ENCODE data around the gene ENPP6.
"Not testable (repeated sequence)": the region's sequence is repeated elsewhere in the genome, so short reads cannot be mapped to it uniquely, and the experiment has no call there.

The ENPP6 gene

DNA sequence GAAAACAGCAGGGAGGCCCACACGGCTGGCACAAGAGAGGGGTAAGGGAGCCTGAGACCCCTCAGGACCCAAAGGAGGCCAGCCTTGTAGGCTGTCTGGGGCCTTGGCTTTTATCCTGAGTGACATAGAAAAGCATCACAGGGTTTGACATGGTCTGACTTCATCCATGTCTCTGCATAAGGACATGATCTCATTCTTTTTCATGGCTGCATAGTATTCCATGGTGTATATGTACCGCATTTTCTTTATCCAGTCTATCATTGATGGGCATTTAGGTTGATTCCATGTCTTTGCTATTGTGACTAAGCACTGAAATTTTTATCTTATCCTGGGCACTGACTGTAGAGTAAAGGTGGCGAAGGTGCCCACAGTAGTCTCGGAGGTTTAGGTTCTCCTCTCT, 166.4 kb downstream of the ENPP6 start:
- not testable (repeated sequence) for DNase-seq

DNA sequence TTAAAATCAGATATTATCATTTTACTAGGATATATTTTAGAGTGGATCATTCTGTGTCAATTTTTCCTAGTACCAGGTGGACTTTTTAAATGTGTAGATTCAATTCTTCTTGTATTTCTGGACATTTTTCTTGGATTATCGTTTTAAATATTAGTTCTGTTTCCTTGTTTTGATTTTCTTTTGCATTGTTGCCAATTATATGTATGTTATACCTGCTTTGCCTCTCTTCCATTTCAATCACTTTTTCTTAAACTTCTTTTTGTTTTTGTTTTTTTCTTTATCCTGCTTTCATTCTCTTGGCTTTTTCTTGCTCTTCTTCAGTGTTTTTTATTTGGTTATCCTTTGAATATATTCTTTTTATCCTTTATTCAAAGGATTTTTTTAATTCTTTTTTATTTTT, 171.5 kb downstream of the ENPP6 start:
- no peak for DNase-seq

- DNase-seq = no peak
These were observed 176.5 kb downstream of the ENPP6 start for GRCh38 chr4:184041156-184041555.

DNA sequence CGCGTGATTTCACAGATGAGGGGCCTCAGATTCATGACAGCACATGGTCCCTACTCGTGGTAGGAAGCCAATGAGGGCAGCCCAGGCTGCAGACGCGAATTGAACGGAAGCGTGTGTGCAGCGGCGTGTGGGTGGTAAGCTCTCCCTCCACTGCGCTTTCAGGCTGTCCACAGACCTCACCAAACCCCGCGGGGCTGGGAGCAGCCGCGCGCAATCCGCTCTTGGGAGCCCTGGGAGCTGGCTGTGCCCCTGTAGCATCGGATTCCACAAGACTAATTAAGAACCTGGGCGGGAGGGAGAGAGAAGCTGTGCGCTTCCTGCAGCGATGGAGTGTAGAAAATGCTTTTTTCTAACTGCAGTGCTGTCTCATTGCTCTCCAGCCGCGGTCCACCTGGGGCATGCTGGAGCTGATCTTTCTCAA, 177.7 kb downstream of the ENPP6 start:
- DNase-seq = no peak

All from midbrain (tissue), 1 donor.